Spleen (tissue), 7 donors: ENCODE results near the gene TMX3.

Experiments
- POLR2A ChIP-seq, 3 donors: fragments of 450-650 bp; IDR thresholded peaks; one replicate each; pipeline ENCODE4 v1.5.1; 2017; ENCODE audit warnings: antibody characterized with exemption in 3 of 3, mild to moderate bottlenecking in 1 of 3
- POLR2AphosphoS5 ChIP-seq, 3 donors: sonication (generic); formaldehyde crosslinking; IDR thresholded peaks; one replicate each; pipeline ENCODE4 v1.5.1; 2017; ENCODE audit warnings: antibody characterized with exemption in 3 of 3
- TF ChIP-seq, protein P1 (sequence below), 11 experiments: fragments of 200-600 bp in 7 of 11; fragments of 450-650 bp in 4 of 11; sonication (generic) in 4 of 11; IDR thresholded peaks in 8 of 11; conservative IDR thresholded peaks in 3 of 11; 1 replicate in 7 of 11; 2 replicates in 4 of 11; pipeline versions ENCODE4 v1.4.0 to v1.8.0; 2016 to 2021; ENCODE audit warnings: antibody characterized with exemption in 11 of 11, inconsistent platforms in 4 of 11, mild to moderate bottlenecking in 1 of 11
- donor health status: DM: no; HTN: no; CAD: no; lungs with moderate emphysema.
- donor health status: DM: no; HTN: no; CAD: no.
- donor health status: DM: no; HTN: no; CAD: no.

- no peak for TF ChIP-seq POLR2A (IDR thresholded peaks at IDR 0.05)
- TF ChIP-seq, protein P1, sequence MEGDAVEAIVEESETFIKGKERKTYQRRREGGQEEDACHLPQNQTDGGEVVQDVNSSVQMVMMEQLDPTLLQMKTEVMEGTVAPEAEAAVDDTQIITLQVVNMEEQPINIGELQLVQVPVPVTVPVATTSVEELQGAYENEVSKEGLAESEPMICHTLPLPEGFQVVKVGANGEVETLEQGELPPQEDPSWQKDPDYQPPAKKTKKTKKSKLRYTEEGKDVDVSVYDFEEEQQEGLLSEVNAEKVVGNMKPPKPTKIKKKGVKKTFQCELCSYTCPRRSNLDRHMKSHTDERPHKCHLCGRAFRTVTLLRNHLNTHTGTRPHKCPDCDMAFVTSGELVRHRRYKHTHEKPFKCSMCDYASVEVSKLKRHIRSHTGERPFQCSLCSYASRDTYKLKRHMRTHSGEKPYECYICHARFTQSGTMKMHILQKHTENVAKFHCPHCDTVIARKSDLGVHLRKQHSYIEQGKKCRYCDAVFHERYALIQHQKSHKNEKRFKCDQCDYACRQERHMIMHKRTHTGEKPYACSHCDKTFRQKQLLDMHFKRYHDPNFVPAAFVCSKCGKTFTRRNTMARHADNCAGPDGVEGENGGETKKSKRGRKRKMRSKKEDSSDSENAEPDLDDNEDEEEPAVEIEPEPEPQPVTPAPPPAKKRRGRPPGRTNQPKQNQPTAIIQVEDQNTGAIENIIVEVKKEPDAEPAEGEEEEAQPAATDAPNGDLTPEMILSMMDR (IDR thresholded peaks at IDR 0.05 in 8 of 11, conservative IDR thresholded peaks at IDR 0.05 in 3 of 11), result no peak
- TF ChIP-seq POLR2AphosphoS5 (IDR thresholded peaks at IDR 0.05), result no peak
Observed at GRCh38 chr18:68763083-68763482, 48.2 kb upstream of the TMX3 start.
